Measurements from ENCODE around the gene NAT16.
"Not testable (repeated sequence)": the region's sequence is repeated elsewhere in the genome, so short reads cannot be mapped to it uniquely, and the experiment has no call there.

NAT16 gene

GRCh38 chr7:101126651-101127459, 53.2 kb downstream of the NAT16 start, which contains the start of gene SERPINE1:
SERPINE1 (plus strand) TSS chr7:101127104; CDS start chr7:101128394, 1,290 bp downstream.
- peak in 1 of 2 experiments; percentile 26 for DNase-seq (ENCODE audit: low read depth in 2 of 2)

DNA sequence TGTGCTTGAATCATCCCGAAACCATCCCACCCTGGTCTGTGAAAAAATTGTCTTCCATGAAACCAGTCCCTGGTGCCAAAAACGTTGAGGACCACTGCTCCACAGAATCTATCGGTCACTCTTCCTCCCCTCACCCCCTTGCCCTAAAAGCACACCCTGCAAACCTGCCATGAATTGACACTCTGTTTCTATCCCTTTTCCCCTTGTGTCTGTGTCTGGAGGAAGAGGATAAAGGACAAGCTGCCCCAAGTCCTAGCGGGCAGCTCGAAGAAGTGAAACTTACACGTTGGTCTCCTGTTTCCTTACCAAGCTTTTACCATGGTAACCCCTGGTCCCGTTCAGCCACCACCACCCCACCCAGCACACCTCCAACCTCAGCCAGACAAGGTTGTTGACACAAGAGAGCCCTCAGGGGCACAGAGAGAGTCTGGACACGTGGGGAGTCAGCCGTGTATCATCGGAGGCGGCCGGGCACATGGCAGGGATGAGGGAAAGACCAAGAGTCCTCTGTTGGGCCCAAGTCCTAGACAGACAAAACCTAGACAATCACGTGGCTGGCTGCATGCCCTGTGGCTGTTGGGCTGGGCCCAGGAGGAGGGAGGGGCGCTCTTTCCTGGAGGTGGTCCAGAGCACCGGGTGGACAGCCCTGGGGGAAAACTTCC, 54.0 kb downstream of the NAT16 start:
- no peak for DNase-seq (ENCODE audit: low read depth in 2 of 2)

DNA sequence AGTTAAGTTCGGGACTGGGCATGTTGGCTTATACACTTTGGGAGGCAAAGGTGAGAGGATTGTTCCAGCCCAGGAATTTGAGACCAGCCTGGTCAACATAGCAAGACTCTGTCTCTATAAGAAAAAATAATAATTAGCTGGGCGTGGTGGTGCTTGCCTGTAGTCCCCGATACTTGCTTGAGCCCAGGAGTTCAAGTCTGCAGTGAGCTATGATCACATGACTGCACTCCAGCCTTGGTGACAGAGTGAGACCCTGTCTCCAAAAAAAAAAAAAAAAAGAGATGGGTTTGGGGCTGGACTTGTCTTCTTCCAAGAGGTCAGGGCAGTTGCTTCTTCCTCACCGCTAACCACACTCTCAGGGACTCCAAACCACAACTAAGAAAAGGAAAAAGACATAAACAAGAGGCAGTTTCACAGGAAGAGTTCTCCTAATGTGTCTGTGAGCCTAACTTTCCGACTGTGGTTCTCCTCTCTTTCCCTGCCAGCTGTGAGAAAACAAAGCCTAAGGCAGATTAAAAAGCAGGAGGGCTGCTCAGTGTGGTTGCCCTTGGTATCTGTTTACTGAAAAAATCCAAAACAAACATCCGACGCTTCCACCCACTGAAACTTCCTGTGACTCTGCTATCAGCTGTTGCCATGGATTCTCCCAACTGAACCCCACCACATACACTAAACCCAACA, 55.6 kb downstream of the NAT16 start:
- DNase-seq (ENCODE audit: low read depth in 2 of 2) = no peak

DNA sequence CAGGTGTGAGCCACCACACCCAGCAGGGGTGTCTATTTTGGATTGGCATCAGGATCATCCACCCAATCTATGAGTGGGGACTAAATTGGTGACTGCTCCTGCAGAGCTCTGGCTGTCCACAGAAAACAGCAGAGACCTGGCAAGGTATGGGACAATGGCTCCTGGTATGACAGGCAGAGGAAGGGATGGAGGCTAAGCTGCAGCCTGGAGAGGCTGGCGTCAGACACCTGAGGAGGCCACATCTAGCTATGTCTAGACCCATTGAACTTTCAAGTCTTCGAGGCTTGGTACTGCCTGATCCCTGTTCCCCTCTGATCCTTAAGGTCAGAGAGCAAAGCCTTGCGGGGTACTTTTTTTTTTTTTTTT, 56.4 kb downstream of the NAT16 start:
- DNase-seq (ENCODE audit: low read depth in 2 of 2) = no peak

DNA sequence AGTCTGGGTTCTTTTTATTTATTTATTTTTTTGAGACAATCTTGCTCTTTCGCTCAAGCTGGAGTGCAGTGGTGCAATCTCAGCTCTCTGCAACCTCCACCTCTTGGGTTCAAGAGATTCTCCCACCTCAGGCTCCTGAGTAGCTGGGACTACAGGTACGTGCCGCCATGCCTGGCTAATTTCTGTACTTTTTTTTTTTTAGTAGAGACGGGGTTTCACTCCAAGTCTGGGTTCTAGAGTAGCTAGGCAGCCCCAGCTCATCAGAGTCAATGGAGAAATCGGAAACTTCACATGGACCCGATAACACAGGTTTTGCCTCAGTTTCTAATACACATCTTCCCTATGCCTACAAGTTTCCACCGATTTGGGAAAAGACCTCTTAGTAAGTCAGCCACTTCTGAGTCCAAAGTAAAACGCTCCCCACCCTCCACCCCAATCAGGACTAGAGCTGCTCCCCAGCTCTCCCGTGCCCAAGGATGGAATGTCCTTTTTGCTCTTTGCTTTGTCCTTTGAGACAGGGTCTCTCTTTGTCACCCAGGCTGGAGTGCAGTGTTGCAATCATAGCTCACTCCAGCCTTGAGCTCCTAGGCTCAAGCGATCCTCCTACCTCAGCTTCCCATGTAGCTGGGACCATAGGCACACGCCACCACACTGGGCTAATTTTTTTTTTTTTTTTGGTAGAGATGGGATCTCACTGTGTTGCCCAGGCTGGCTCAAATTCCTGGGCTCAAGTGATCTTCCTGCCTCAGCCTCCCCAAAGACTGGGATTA, 57.0 kb downstream of the NAT16 start:
- DNase-seq (ENCODE audit: low read depth in 2 of 2) = no peak

- no peak for DNase-seq (ENCODE audit: low read depth in 2 of 2)
These were observed 57.8 kb downstream of the NAT16 start for GRCh38 chr7:101121991-101122932.

- not testable (repeated sequence) for DNase-seq (ENCODE audit: low read depth in 2 of 2)
These were observed 58.5 kb downstream of the NAT16 start for GRCh38 chr7:101121631-101121990.

Data from stimulated activated CD4-positive, alpha-beta T cell treated with anti-CD3 and anti-CD28 coated beads, Interleukin-12 subunit alpha, Interleukin-12 subunit beta, amount 100 ng/mL, for 24 hours (primary cell).